ENCODE measurements around the gene STAC2. TPM values are rescaled to one million over a fixed set of nuclear protein-coding genes. Genes with fewer than 3 reads are reported as not detected.
A peak's percentile ranks its signal among the peaks of the same experiment; 100 is the strongest.

STAC2 gene
- total and polyA plus RNA-seq, 9 of the 15 experiments (the other 6 are each of a cell fraction or from before 2014, with no cell fraction given): not detected

DNA sequence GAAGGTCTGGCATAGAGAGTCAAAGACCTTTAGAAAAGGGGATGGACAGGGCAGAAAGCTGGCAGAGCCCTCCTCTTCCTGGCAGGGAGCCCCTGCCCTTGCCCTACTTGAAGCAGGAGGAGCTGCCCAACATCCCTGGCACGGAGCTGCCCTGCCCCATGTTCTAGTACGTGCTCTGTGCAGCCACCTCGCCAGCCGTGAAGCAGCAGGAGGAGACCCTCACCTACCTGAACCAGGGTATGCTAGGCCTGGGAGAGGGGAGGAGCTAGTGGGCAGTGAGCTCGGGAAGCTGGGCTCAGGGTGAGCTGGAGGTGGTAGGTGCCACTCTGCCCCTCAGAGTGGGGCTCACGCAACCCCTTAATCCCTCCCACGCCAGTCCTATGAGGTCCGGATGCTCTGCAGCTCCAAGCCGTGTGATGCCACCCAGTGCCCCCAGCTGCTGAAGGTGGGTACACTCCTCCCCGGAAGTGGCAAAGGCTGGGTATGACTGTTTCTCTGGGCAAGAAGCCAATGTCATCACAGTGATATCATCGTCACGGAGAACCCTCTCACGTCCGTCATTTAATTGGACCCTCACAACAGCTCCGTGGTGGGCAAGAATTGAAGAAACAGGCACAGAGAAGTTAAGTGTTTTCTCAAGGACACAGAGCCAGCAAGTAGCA is 12.7 kb upstream of the STAC2 start:
- CTCF ChIA-PET (ENCODE audit: low intra/inter-chr PET ratio): interaction anchor here (4.7 kb wide), 1 partner anchor 31 kb away, joined by 23 read pairs; no protein-coding TSS in a partner anchor
- FAIRE-seq (no peak), DNase-seq (ENCODE audit: extremely low read depth in 1 of 4, low spot score in 3 of 4) (no peak), ATAC-seq (no peak)
- H3K4me1 ChIP-seq (replicated peaks in 1 of 2; ENCODE audit: control insufficient read depth in 2 of 2, insufficient read depth in 2 of 2, low read length in 2 of 2): peaks cover 0 to 11% of the 10 kb centered on the region in 2 experiments; a peak in 3 of 5 replicates
- no peak overlapping the region for H3K4me3 ChIP-seq
- in situ Hi-C loops (cut with MboI): no loop called here
- H3K79me2 ChIP-seq (ENCODE audit: control insufficient read depth, insufficient read depth, low read length): no peaks in the 10 kb centered on the region
- no peak overlapping the region for H2AFZ ChIP-seq (ENCODE audit: low read depth, low read length)
- POLR2A ChIA-PET: interaction anchor here (0.6 to 1.4 kb wide), 6 partner anchors 8 to 72 kb away, joined by 3 to 5 read pairs (median 4); partner anchors contain the start of gene RPL19
- peaks cover 4% of the 10 kb centered on the region; the same call in 1 of the 2 replicates for H4K20me1 ChIP-seq (replicated peaks; ENCODE audit: control insufficient read depth, insufficient read depth, low read length)
- H3K27ac ChIP-seq (ENCODE audit: extremely low read depth, low read depth, low read length): no peak overlapping the region
- peaks cover 0 to 6% of the 10 kb centered on the region in 2 experiments; a peak in 2 of 5 replicates for H3K27me3 ChIP-seq (ENCODE audit: control insufficient read depth in 2 of 2, insufficient read depth in 2 of 2, low read length in 2 of 2)
- no TSS peak for BruUV-seq (replicated peaks)
- no peaks in the 10 kb centered on the region for H3K9me1 ChIP-seq (ENCODE audit: control insufficient read depth, insufficient read depth, low read length)
- WGBS (ENCODE audit: insufficient coverage, low coverage, missing lambda C conversion rate): 6% methylated on average over 15 of the region's 15 CpGs
- no peaks in the 10 kb centered on the region for H3K36me3 ChIP-seq (ENCODE audit: control insufficient read depth, insufficient read depth, low read length)
- peak overlapping the region in 1 of 2 experiments; percentile 66; a peak in 2 of 4 replicates for H3K9ac ChIP-seq (ENCODE audit: insufficient read depth in 1 of 2, low read depth in 2 of 2, low read length in 2 of 2)
- TF ChIP-seq SRSF9 (IDR thresholded peaks at IDR 0.05; ENCODE audit: borderline replicate concordance, low read depth, low read length) (no peak), HCFC1 (IDR thresholded peaks at IDR 0.05; ENCODE audit: low read depth, low read length) (no peak), NR1H2 (CRISPR knock-in tag; IDR thresholded peaks at IDR 0.05) (no peak), RB1 (IDR thresholded peaks at IDR 0.05; ENCODE audit: low read depth) (no peak), ZNF695 (CRISPR knock-in tag; IDR thresholded peaks at IDR 0.05) (no peak), SP2 (IDR thresholded peaks at IDR 0.05; ENCODE audit: extremely low read depth, low read depth, low read length, poor library complexity, severe bottlenecking) (no peak)
- TF ChIP-seq, protein P1, sequence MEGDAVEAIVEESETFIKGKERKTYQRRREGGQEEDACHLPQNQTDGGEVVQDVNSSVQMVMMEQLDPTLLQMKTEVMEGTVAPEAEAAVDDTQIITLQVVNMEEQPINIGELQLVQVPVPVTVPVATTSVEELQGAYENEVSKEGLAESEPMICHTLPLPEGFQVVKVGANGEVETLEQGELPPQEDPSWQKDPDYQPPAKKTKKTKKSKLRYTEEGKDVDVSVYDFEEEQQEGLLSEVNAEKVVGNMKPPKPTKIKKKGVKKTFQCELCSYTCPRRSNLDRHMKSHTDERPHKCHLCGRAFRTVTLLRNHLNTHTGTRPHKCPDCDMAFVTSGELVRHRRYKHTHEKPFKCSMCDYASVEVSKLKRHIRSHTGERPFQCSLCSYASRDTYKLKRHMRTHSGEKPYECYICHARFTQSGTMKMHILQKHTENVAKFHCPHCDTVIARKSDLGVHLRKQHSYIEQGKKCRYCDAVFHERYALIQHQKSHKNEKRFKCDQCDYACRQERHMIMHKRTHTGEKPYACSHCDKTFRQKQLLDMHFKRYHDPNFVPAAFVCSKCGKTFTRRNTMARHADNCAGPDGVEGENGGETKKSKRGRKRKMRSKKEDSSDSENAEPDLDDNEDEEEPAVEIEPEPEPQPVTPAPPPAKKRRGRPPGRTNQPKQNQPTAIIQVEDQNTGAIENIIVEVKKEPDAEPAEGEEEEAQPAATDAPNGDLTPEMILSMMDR (IDR thresholded peaks at IDR 0.05 in 2 of 3, conservative IDR thresholded peaks at IDR 0.05 in 1 of 3; ENCODE audit: insufficient read depth in 2 of 3, low read depth in 1 of 3, low read length in 3 of 3): no peak
- intact Hi-C loops (cut with micrococcal nuclease): no loop called here
- H3K9me3 ChIP-seq (replicated peaks; ENCODE audit: control insufficient read depth, insufficient read depth, low read depth, low read length): no peaks in the 10 kb centered on the region
- H3K4me2 ChIP-seq (ENCODE audit: insufficient read depth, low read length): no peak overlapping the region

All from K562 (cell line).